DMS114 treated with DMSO at 0.1 percent for 48 hours (cell line): Measurements from ENCODE around the gene FURIN.
"Not testable (repeated sequence)": the region's sequence is repeated elsewhere in the genome, so short reads cannot be mapped to it uniquely, and the experiment has no call there.

Experiments
- DNase-seq: peaks from one replicate; lab custom pipeline; 2025; ENCODE audit not compliant: unreplicated experiment; lab: John Stamatoyannopoulos, UW

Gene FURIN

GRCh38 chr15:90914305-90915080, 46.1 kb downstream of the FURIN start:
- DNase-seq = no peak

GRCh38 chr15:90915216-90915807, 46.9 kb downstream of the FURIN start:
- DNase-seq = no peak

- no peak for DNase-seq
Observed at GRCh38 chr15:90915808-90916440, 47.5 kb downstream of the FURIN start.

- no peak for DNase-seq
Observed at GRCh38 chr15:90916461-90916860, 48.1 kb downstream of the FURIN start.

- no peak for DNase-seq
Observed at GRCh38 chr15:90917569-90917968, 49.2 kb downstream of the FURIN start.

- no peak for DNase-seq
Observed at GRCh38 chr15:90918034-90918788, 49.8 kb downstream of the FURIN start.

- no peak for DNase-seq
Observed at GRCh38 chr15:90918835-90919234, 50.4 kb downstream of the FURIN start.

- DNase-seq = no peak
Observed at GRCh38 chr15:90921887-90922286, 53.5 kb downstream of the FURIN start.

- not testable (repeated sequence) for DNase-seq
Observed at GRCh38 chr15:90922712-90923322, 54.4 kb downstream of the FURIN start.

GRCh38 chr15:90924375-90924774, 56.0 kb downstream of the FURIN start:
- DNase-seq = no peak

GRCh38 chr15:90926766-90927165, 58.4 kb downstream of the FURIN start:
- not testable (repeated sequence) for DNase-seq

GRCh38 chr15:90928106-90928505, 59.7 kb downstream of the FURIN start:
- not testable (repeated sequence) for DNase-seq

- no peak for DNase-seq
Observed at GRCh38 chr15:90929246-90930019, 61.0 kb downstream of the FURIN start.

- no peak for DNase-seq
Observed at GRCh38 chr15:90930861-90931574, 62.6 kb downstream of the FURIN start.

GRCh38 chr15:90931575-90931827, 63.1 kb downstream of the FURIN start:
- DNase-seq = no peak

- peak; percentile 79 for DNase-seq
Observed at GRCh38 chr15:90931828-90932659, 63.7 kb downstream of the FURIN start, which contains the start of gene HDDC3. TSS of gene HDDC3 (minus strand) at chr15:90932549. CDS start at chr15:90932540, 9 bp downstream.

GRCh38 chr15:90932660-90932991, 64.2 kb downstream of the FURIN start:
- DNase-seq = no peak
